ENCODE results near the gene BRMS1.
"Not testable (repeated sequence)": the region's sequence is repeated elsewhere in the genome, so short reads cannot be mapped to it uniquely, and the experiment has no call there.

Gene BRMS1

GRCh38 chr11:66320289-66320688 is 24.6 kb downstream of the BRMS1 start:
- DNase-seq: not testable (repeated sequence)

GRCh38 chr11:66318600-66318970 is 26.3 kb downstream of the BRMS1 start:
- no peak for DNase-seq

GRCh38 chr11:66317723-66318599 is 26.9 kb downstream of the BRMS1 start:
- no peak for DNase-seq

GRCh38 chr11:66317322-66317722 is 27.6 kb downstream of the BRMS1 start:
- no peak for DNase-seq

- no peak for DNase-seq
Measured at GRCh38 chr11:66316849-66317251, 28.1 kb downstream of the BRMS1 start, which contains the start of gene CD248. TSS of gene CD248 (minus strand) at chr11:66317044. CDS start at chr11:66317027, 17 bp downstream.

- no peak for DNase-seq
Measured at GRCh38 chr11:66315921-66316811, 28.7 kb downstream of the BRMS1 start.

GRCh38 chr11:66315498-66315885 is 29.4 kb downstream of the BRMS1 start:
- no peak for DNase-seq

GRCh38 chr11:66314561-66315497 is 30.1 kb downstream of the BRMS1 start:
- no peak for DNase-seq

GRCh38 chr11:66314186-66314501 is 30.8 kb downstream of the BRMS1 start:
- no peak for DNase-seq

GRCh38 chr11:66313321-66314185 is 31.4 kb downstream of the BRMS1 start:
- DNase-seq: no peak

GRCh38 chr11:66312549-66313320 is 32.2 kb downstream of the BRMS1 start:
- DNase-seq: peak; percentile 93

- DNase-seq: peak; percentile 88
Measured at GRCh38 chr11:66311965-66312548, 32.8 kb downstream of the BRMS1 start.

- no peak for DNase-seq
Measured at GRCh38 chr11:66311470-66311964, 33.4 kb downstream of the BRMS1 start.

GRCh38 chr11:66310803-66311440 is 34.0 kb downstream of the BRMS1 start:
- DNase-seq: not testable (repeated sequence)

GRCh38 chr11:66310324-66310723 is 34.6 kb downstream of the BRMS1 start:
- DNase-seq: no peak

- DNase-seq: no peak
Measured at GRCh38 chr11:66309475-66309874, 35.4 kb downstream of the BRMS1 start.

- no peak for DNase-seq
Measured at GRCh38 chr11:66302656-66303055, 42.2 kb downstream of the BRMS1 start.

GRCh38 chr11:66299186-66299585 is 45.7 kb downstream of the BRMS1 start:
- no peak for DNase-seq

- DNase-seq: no peak
Measured at GRCh38 chr11:66297610-66298009, 47.3 kb downstream of the BRMS1 start.
